Endothelial cell of umbilical vein (primary cell): ENCODE measurements around the gene MAP3K14. TPM values are rescaled to one million over a fixed set of nuclear protein-coding genes. Genes with fewer than 3 reads are reported as not detected.

Experiments
- BruUV-seq: library from RNA; stranded (reverse); fragments of 400-500 nt; replicated peaks from 2 replicates; lab custom pipeline; 2021; lab: Mats Ljungman, UMichigan
- CTCF ChIA-PET: fragments of 300-600, 350-600 bp; sonication (Branson Sonifier 250); formaldehyde crosslinking; loops from one replicate; lab custom pipeline; 2021; ENCODE audit warnings: antibody characterized with exemption, inconsistent platforms; lab: Charles Lee
- POLR2A ChIA-PET: fragments of 300-600, 350-600 bp; sonication (Branson Sonifier 250); formaldehyde crosslinking; loops from one replicate; lab custom pipeline; 2021; ENCODE audit warnings: antibody characterized with exemption, inconsistent platforms; lab: Charles Lee
- DNase-seq: peaks from one replicate; pipeline ENCODE4 v3.0.0-alpha.2; 2011; ENCODE audit warnings: low read depth, low spot score
- FAIRE-seq: peaks from 2 replicates; lab custom pipeline; 2011; peaks lifted over from hg19 to GRCh38; lab: Jason Lieb, UNC
- H2AFZ ChIP-seq: 2 replicates; pipeline ENCODE4 v1.6.0; 2012; ENCODE audit warnings: low read depth, low read length, control low read depth, inconsistent platforms
- H3K27ac ChIP-seq: 2 replicates; pipeline ENCODE4 v1.5.1; 2011; ENCODE audit warnings: low read depth, mild to moderate bottlenecking, control low read depth, low read length, moderate library complexity; ENCODE audit not compliant: insufficient read depth
- H3K27me3 ChIP-seq, 2 experiments: 2 replicates each; pipeline versions ENCODE4 v1.6.0 to v1.6.1; 2011; ENCODE audit warnings: low read length in 2 of 2, mixed read lengths in 1 of 2; ENCODE audit not compliant: control insufficient read depth in 2 of 2, insufficient read depth in 2 of 2
- H3K36me3 ChIP-seq, 2 experiments: 2 replicates in 1 of 2; 3 replicates in 1 of 2; pipeline ENCODE4 v1.5.1; 2011; ENCODE audit warnings: low read length in 2 of 2, mild to moderate bottlenecking in 1 of 2, moderate library complexity in 1 of 2; ENCODE audit not compliant: control insufficient read depth in 2 of 2, insufficient read depth in 2 of 2; ENCODE audit errors: extremely low read depth in 1 of 2
- H3K4me1 ChIP-seq: 3 replicates; pipeline ENCODE4 v1.5.1; 2011; ENCODE audit warnings: mild to moderate bottlenecking, low read length; ENCODE audit not compliant: control insufficient read depth, insufficient read depth; ENCODE audit errors: extremely low read depth
- H3K4me2 ChIP-seq: 2 replicates; pipeline ENCODE4 v1.6.1; 2011; ENCODE audit warnings: low read length, control low read depth, mixed read lengths; ENCODE audit not compliant: insufficient read depth
- H3K4me3 ChIP-seq, 3 experiments: fragments of 200-600 bp in 1 of 3; sonication (generic), shearing (Covaris generic) in 1 of 3; replicated peaks in 1 of 3; 2 replicates each; pipeline ENCODE4 v1.5.1; 2011 to 2016; ENCODE audit warnings: control low read depth in 3 of 3, low read length in 3 of 3, mild to moderate bottlenecking in 2 of 3, inconsistent platforms in 1 of 3, low read depth in 1 of 3, moderate library complexity in 1 of 3; ENCODE audit not compliant: insufficient read depth in 1 of 3
- H3K79me2 ChIP-seq: 2 replicates; pipeline ENCODE4 v1.6.0; 2012; ENCODE audit warnings: low read length, inconsistent platforms; ENCODE audit not compliant: control insufficient read depth, insufficient read depth
- H3K9ac ChIP-seq: replicated peaks from 2 replicates; pipeline ENCODE3; 2011; ENCODE audit warnings: low read length, control low read depth; ENCODE audit not compliant: insufficient read depth; ENCODE audit errors: extremely low read depth
- H3K9me1 ChIP-seq: replicated peaks from 3 replicates; pipeline ENCODE4 v1.6.0; 2011; ENCODE audit warnings: mild to moderate bottlenecking, low read length; ENCODE audit not compliant: control insufficient read depth, insufficient read depth; ENCODE audit errors: extremely low read depth
- H3K9me3 ChIP-seq: replicated peaks from 2 replicates; pipeline ENCODE4 v1.5.1; 2012; ENCODE audit warnings: low read length, inconsistent platforms; ENCODE audit not compliant: control insufficient read depth, insufficient read depth
- H4K20me1 ChIP-seq: replicated peaks from 2 replicates; pipeline ENCODE3; 2011; ENCODE audit warnings: mild to moderate bottlenecking, low read length; ENCODE audit not compliant: control insufficient read depth, insufficient read depth; ENCODE audit errors: extremely low read depth
- EZH2 ChIP-seq: IDR thresholded peaks from 2 replicates; pipeline ENCODE4 v1.6.1; 2012; ENCODE audit warnings: borderline replicate concordance, low read depth, mild to moderate bottlenecking, moderate library complexity, low read length, inconsistent platforms; ENCODE audit not compliant: severe bottlenecking
- FOS ChIP-seq: IDR thresholded peaks from 2 replicates; pipeline ENCODE4 v1.6.1; 2011; ENCODE audit warnings: mild to moderate bottlenecking, low read length, moderate library complexity, borderline replicate concordance; ENCODE audit not compliant: insufficient read depth
- GATA2 ChIP-seq: IDR thresholded peaks from 2 replicates; pipeline ENCODE4 v1.7.0; 2011; ENCODE audit warnings: low read depth, mild to moderate bottlenecking, moderate library complexity, mixed read lengths, low read length; ENCODE audit not compliant: insufficient read length, insufficient read depth
- JUN ChIP-seq: IDR thresholded peaks from 2 replicates; pipeline ENCODE4 v1.6.1; 2011; ENCODE audit warnings: borderline replicate concordance, low read depth; ENCODE audit not compliant: insufficient read length, insufficient read depth
- MYC ChIP-seq: IDR thresholded peaks from one replicate; pipeline ENCODE4 v1.6.1; 2011; ENCODE audit warnings: mild to moderate bottlenecking, low read depth, low read length
- POLR2A ChIP-seq: IDR thresholded peaks from 2 replicates; pipeline ENCODE4 v1.6.1; 2012; ENCODE audit warnings: low read depth, mild to moderate bottlenecking, control low read depth, low read length
- POLR2AphosphoS5 ChIP-seq: IDR thresholded peaks from 2 replicates; pipeline ENCODE4 v1.6.1; 2012; ENCODE audit warnings: low read depth, mild to moderate bottlenecking, control low read depth, low read length, moderate library complexity; ENCODE audit not compliant: insufficient read depth
- dilution Hi-C: fragments of 300-500 bp; cut with MboI; formaldehyde crosslinking; loops from one replicate; pipeline ENCODE4 v1.15.0; 2019; ENCODE audit warnings: low sequenced_read_pairs; ENCODE audit not compliant: extremely low pct_ligation_motif_present
- intact Hi-C: fragments of 100-400 bp; cut with micrococcal nuclease; formaldehyde crosslinking; loops from one replicate; pipeline ENCODE4 v1.10.0; 2022
- polyA plus RNA-seq, 4 experiments: library from polyadenylated mRNA; depleted of rRNA in 3 of 4; stranded (reverse) in 3 of 4; unstranded in 1 of 4; fragments of >200 nt; gene quantifications; 2 replicates each; pipeline versions ENCODE4 v1.2.1 to v1.2.3, GENCODE V29; 2011 to 2012; ENCODE audit warnings: missing spikeins in 1 of 4
- total RNA-seq: library from RNA; stranded (reverse); gene quantifications from 2 replicates; pipeline ENCODE4 v1.2.3, GENCODE V29; 2021
- TF ChIP-seq, protein P1 (sequence below), 2 donors: IDR thresholded peaks; 1 replicate in 1 of 2; 2 replicates in 1 of 2; pipeline ENCODE4 v1.5.1; 2011; ENCODE audit warnings: low read length in 2 of 2, mild to moderate bottlenecking in 2 of 2, moderate library complexity in 2 of 2, control low read depth in 1 of 2, inconsistent platforms in 1 of 2, low read depth in 1 of 2; ENCODE audit not compliant: insufficient read depth in 1 of 2; ENCODE audit errors: extremely low read depth in 1 of 2
- TF ChIP-seq, protein P2 (sequence below): IDR thresholded peaks from 2 replicates; pipeline ENCODE4 v1.6.1; 2011; ENCODE audit not compliant: insufficient read depth, insufficient read length

The MAP3K14 gene
- total and polyA plus RNA-seq, 2 donors (not counting 3 experiments of a cell fraction or from before 2014, with no cell fraction given) = 5.4 to 9.8 TPM

DNA sequence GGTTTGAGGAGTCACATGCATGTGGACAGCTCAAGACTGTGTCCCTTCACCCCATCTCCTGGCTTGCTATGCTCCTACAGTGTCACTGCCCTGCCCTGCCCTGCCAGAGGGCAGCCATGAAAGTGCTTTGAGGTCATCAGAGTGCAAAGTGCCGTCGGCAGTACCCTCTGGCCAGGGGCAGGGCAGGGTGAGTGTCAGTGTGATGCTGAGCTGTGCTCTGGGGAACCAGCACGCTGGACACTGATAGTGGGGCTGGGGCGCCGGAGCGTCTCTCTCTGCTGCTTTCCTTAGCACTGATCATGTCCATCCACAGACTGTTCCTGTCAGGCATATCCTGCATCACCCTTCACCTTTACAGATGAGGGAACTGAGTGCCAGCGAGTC lies 53.4 kb downstream of the MAP3K14 start:
- no peak overlapping the region for H3K27ac ChIP-seq
- intact Hi-C loops = no loop called here
- H3K36me3 ChIP-seq = peaks cover 2 to 35% of the 10 kb centered on the region in 2 experiments
- no peak overlapping the region for H3K4me3 ChIP-seq
- TF ChIP-seq, protein P1, sequence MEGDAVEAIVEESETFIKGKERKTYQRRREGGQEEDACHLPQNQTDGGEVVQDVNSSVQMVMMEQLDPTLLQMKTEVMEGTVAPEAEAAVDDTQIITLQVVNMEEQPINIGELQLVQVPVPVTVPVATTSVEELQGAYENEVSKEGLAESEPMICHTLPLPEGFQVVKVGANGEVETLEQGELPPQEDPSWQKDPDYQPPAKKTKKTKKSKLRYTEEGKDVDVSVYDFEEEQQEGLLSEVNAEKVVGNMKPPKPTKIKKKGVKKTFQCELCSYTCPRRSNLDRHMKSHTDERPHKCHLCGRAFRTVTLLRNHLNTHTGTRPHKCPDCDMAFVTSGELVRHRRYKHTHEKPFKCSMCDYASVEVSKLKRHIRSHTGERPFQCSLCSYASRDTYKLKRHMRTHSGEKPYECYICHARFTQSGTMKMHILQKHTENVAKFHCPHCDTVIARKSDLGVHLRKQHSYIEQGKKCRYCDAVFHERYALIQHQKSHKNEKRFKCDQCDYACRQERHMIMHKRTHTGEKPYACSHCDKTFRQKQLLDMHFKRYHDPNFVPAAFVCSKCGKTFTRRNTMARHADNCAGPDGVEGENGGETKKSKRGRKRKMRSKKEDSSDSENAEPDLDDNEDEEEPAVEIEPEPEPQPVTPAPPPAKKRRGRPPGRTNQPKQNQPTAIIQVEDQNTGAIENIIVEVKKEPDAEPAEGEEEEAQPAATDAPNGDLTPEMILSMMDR (IDR thresholded peaks at IDR 0.05; ENCODE audit: extremely low read depth in 1 of 2, insufficient read depth in 1 of 2, low read depth in 1 of 2, low read length in 2 of 2) = no peak
- no peak for TF ChIP-seq JUN
- no peak for TF ChIP-seq POLR2A
- TF ChIP-seq, protein P2, sequence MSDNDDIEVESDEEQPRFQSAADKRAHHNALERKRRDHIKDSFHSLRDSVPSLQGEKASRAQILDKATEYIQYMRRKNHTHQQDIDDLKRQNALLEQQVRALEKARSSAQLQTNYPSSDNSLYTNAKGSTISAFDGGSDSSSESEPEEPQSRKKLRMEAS = no peak
- TF ChIP-seq MYC = no peak
- no peak for TF ChIP-seq GATA2
- TF ChIP-seq FOS = no peak
- no peak for TF ChIP-seq POLR2AphosphoS5
- no peak for TF ChIP-seq EZH2
- no peak overlapping the region for H3K9ac ChIP-seq
- ChIA-PET CTCF (interaction anchor here (0.7 to 1.4 kb wide), 4 partner anchors 13 to 128 kb away, joined by 3 to 4 read pairs (median 4); partner anchors contain the start of gene ACBD4), POLR2A (no interaction called here)
- no TSS peak for BruUV-seq
- no peaks in the 10 kb centered on the region for H3K9me1 ChIP-seq
- H3K9me3 ChIP-seq = no peaks in the 10 kb centered on the region
- DNase-seq (no peak), FAIRE-seq (no peak)
- no peak overlapping the region for H2AFZ ChIP-seq
- H3K4me2 ChIP-seq = no peak overlapping the region
- H3K79me2 ChIP-seq = no peaks in the 10 kb centered on the region
- H4K20me1 ChIP-seq = no peaks in the 10 kb centered on the region
- H3K4me1 ChIP-seq = no peaks in the 10 kb centered on the region
- dilution Hi-C loops = no loop called here
- H3K27me3 ChIP-seq = no peaks in the 10 kb centered on the region
